ENCODE measurements around the gene NTF4.

GRCh38 chr19:49073514-49074378 is 9.1 kb upstream of the NTF4 start:
- TF ChIP-seq EZH2 (optimal IDR thresholded peaks at IDR 0.05; ENCODE audit: low read depth, low read length) (no peak), EZH2phosphoT487 (IDR thresholded peaks at IDR 0.05; ENCODE audit: low read length) (no peak)
- TF ChIP-seq, protein P1, sequence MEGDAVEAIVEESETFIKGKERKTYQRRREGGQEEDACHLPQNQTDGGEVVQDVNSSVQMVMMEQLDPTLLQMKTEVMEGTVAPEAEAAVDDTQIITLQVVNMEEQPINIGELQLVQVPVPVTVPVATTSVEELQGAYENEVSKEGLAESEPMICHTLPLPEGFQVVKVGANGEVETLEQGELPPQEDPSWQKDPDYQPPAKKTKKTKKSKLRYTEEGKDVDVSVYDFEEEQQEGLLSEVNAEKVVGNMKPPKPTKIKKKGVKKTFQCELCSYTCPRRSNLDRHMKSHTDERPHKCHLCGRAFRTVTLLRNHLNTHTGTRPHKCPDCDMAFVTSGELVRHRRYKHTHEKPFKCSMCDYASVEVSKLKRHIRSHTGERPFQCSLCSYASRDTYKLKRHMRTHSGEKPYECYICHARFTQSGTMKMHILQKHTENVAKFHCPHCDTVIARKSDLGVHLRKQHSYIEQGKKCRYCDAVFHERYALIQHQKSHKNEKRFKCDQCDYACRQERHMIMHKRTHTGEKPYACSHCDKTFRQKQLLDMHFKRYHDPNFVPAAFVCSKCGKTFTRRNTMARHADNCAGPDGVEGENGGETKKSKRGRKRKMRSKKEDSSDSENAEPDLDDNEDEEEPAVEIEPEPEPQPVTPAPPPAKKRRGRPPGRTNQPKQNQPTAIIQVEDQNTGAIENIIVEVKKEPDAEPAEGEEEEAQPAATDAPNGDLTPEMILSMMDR (IDR thresholded peaks at IDR 0.05; ENCODE audit: low read length): peak; percentile 24; the same call in 1 of the 2 replicates

All from MM.1S (cell line).